HG03342 (cell line): Measurements from ENCODE around the gene MAN1A1.

Source experiments
- ATAC-seq: cut with Tn5 transposase; IDR thresholded peaks from one replicate; pipeline ENCODE4 v1.9.1; 2021; ENCODE audit warnings: mild to moderate bottlenecking, moderate library complexity; ENCODE audit not compliant: unreplicated experiment

The MAN1A1 gene

GRCh38 chr6:119240257-119241110, 109.1 kb downstream of the MAN1A1 start:
- ATAC-seq, result peak; percentile 54

- no peak for ATAC-seq
Observed at GRCh38 chr6:119237177-119237715, 112.3 kb downstream of the MAN1A1 start.

- ATAC-seq, result no peak
Observed at GRCh38 chr6:119234941-119235340, 114.6 kb downstream of the MAN1A1 start.

- no peak for ATAC-seq
Observed at GRCh38 chr6:119234457-119234856, 115.1 kb downstream of the MAN1A1 start.

GRCh38 chr6:119233312-119233984, 116.1 kb downstream of the MAN1A1 start:
- no peak for ATAC-seq

GRCh38 chr6:119231394-119231793, 118.2 kb downstream of the MAN1A1 start:
- no peak for ATAC-seq

GRCh38 chr6:119230160-119230559, 119.4 kb downstream of the MAN1A1 start:
- no peak for ATAC-seq

GRCh38 chr6:119227377-119227776, 122.2 kb downstream of the MAN1A1 start:
- no peak for ATAC-seq

- ATAC-seq, result no peak
Observed at GRCh38 chr6:119226089-119226488, 123.5 kb downstream of the MAN1A1 start.

- ATAC-seq, result no peak
Observed at GRCh38 chr6:119224095-119224701, 125.4 kb downstream of the MAN1A1 start.

GRCh38 chr6:119220452-119220851, 129.1 kb downstream of the MAN1A1 start:
- ATAC-seq, result no peak

GRCh38 chr6:119218548-119218947, 131.0 kb downstream of the MAN1A1 start:
- ATAC-seq, result no peak

GRCh38 chr6:119215885-119216590, 133.5 kb downstream of the MAN1A1 start:
- no peak for ATAC-seq

GRCh38 chr6:119215309-119215708, 134.3 kb downstream of the MAN1A1 start:
- ATAC-seq, result no peak

GRCh38 chr6:119210596-119210995, 139.0 kb downstream of the MAN1A1 start:
- no peak for ATAC-seq

GRCh38 chr6:119209452-119210205, 139.9 kb downstream of the MAN1A1 start:
- peak; percentile 38 for ATAC-seq

GRCh38 chr6:119207971-119208725, 141.4 kb downstream of the MAN1A1 start:
- no peak for ATAC-seq

- no peak for ATAC-seq
Observed at GRCh38 chr6:119207327-119207726, 142.2 kb downstream of the MAN1A1 start.

GRCh38 chr6:119205911-119206618, 143.5 kb downstream of the MAN1A1 start:
- peak; percentile 82 for ATAC-seq
